Aorta (tissue), 5 donors: ENCODE measurements around the gene TSGA10IP. TPM values are rescaled to one million over a fixed set of nuclear protein-coding genes. Genes with fewer than 3 reads are reported as not detected.

Experiments used
- ATAC-seq: fragments of 200-7000 bp; cut with Tn5 transposase; one replicate; pipeline ENCODE4 v1.9.1; 2022; ENCODE audit warnings: moderate library complexity; ENCODE audit not compliant: low FRiP score
- DNase-seq, 2 donors: peaks; one replicate each; pipeline ENCODE4 v3.0.0-alpha.2; 2020
- H3K27ac ChIP-seq, 2 donors: one replicate each; pipeline ENCODE4 v1.5.1; 2013; ENCODE audit warnings: low read length in 2 of 2, mild to moderate bottlenecking in 2 of 2, moderate library complexity in 2 of 2, control low read depth in 1 of 2, inconsistent platforms in 1 of 2, low read depth in 1 of 2
- H3K27me3 ChIP-seq, 2 donors: one replicate each; pipeline ENCODE4 v1.6.1; 2013; ENCODE audit warnings: control low read depth in 1 of 2, low read length in 1 of 2, mild to moderate bottlenecking in 1 of 2, moderate library complexity in 1 of 2; ENCODE audit not compliant: insufficient read depth in 2 of 2, control insufficient read depth in 1 of 2
- H3K36me3 ChIP-seq, 2 donors: one replicate each; pipeline ENCODE4 v1.6.1; 2013; ENCODE audit warnings: control low read depth in 1 of 2, low read length in 1 of 2, mild to moderate bottlenecking in 1 of 2; ENCODE audit not compliant: insufficient read depth in 2 of 2, control insufficient read depth in 1 of 2
- H3K4me1 ChIP-seq, 2 donors: one replicate each; pipeline ENCODE4 v1.6.1; 2013; ENCODE audit warnings: low read length in 2 of 2, control low read depth in 1 of 2, mild to moderate bottlenecking in 1 of 2, moderate library complexity in 1 of 2; ENCODE audit not compliant: insufficient read depth in 2 of 2, control insufficient read depth in 1 of 2
- H3K4me3 ChIP-seq, 2 donors: one replicate each; pipeline ENCODE4 v1.5.1; 2013; ENCODE audit warnings: low read length in 2 of 2, control low read depth in 1 of 2, mild to moderate bottlenecking in 1 of 2
- H3K9me3 ChIP-seq: one replicate; pipeline ENCODE4 v1.6.1; 2013; ENCODE audit warnings: mild to moderate bottlenecking, low read length; ENCODE audit not compliant: control insufficient read depth
- WGBS, 2 donors: extraction: QIAGEN DNeasy Blood & Tissue Kit; methylation state at CpG; one replicate each; pipeline ENCODE4 v1.1.7; 2013; 5-methylcytosine and 5-hydroxymethylcytosine counted together
- intact Hi-C, 2 donors: fragments of 100-400 bp; cut with DNase I; formaldehyde crosslinking; loops; one replicate each; pipeline versions ENCODE4 v1.14.2 to v1.15.0; 2022
- polyA plus RNA-seq, 2 donors: library from polyadenylated mRNA; stranded (reverse); fragments of 200-250 nt; gene quantifications; one replicate each; pipeline ENCODE4 v1.2.3, GENCODE V29; 2013
- total RNA-seq, 2 donors: library from RNA; stranded (reverse); fragmentation: NEBNext Ultra II Directional; extraction: Animal tissue kit (Norgen Biotek cat#: 25700); gene quantifications; one replicate each; pipeline ENCODE4 v1.2.1, GENCODE V29; 2021
- donor health status: healthy with polysubstance abuse.
- donor health status: Bipolar disorder and iron deficiency.
- donor health status: DM: no; HTN: no; CAD: no.
- donor health status: DM: no; HTN: no; CAD: no.
- donor health status: DM: yes; HTN: yes; CAD: no.

The TSGA10IP gene
- total and polyA plus RNA-seq, 4 donors: not detected

DNA sequence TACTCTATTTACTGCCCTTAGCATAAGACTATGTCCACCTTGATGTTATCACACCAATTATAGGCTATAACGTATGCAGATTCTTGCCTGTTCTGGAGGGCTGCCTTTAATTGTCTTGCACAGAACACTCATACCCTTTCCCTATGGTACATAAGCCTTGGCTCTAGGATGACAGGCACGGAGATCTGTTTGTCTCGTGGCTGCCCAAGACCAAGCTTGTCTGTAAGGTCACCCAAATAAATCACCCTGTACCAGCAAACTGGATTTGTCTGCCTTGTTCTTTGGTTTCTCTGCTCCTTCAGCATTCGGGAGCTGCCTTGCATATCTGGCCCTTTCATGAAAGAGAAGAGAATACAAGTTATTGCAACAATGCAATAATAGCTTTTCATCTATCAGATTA, 7.5 kb upstream of the TSGA10IP start:
- intact Hi-C loops: no loop called here
- DNase-seq (no peak), ATAC-seq (no peak)
- no peaks in the 10 kb centered on the region for H3K4me1 ChIP-seq
- WGBS, 2 donors: 27 to 29% methylated on average over 4 of the region's 4 CpGs
- no peaks in the 10 kb centered on the region for H3K36me3 ChIP-seq
- no peaks in the 10 kb centered on the region for H3K9me3 ChIP-seq
- H3K27me3 ChIP-seq: no peaks in the 10 kb centered on the region
- no peak overlapping the region for H3K4me3 ChIP-seq
- H3K27ac ChIP-seq: no peak overlapping the region

DNA sequence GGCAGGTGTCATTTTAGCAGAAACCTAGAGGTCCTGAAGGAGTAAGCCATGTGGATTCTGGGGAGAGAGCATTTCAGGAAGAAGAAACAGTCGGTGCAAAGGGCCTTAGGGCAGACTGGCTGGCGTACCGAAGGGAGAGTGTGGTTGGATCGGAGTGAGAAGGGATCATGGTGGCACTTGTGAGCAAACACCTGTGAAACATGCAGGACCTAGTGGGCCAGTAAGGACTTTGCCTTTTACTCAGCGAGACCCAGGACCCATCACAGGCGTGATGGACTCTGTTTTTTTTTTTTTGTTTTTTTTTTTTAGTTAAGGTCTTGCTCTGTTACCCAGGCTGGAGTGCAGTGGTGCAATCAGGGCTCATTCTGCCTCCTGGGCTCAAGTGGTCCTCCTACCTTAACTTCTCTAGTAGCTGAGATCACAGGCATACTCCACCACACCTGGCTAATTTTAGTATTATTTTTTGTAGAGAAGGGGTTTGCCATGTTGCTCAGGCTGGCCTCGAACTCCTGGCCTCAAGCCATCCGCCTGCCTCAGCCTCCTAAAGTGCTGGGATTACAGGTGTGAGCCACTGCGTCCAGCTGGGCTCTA, 3.5 kb upstream of the TSGA10IP start:
- no peak overlapping the region for H3K4me3 ChIP-seq
- H3K27me3 ChIP-seq: no peaks in the 10 kb centered on the region
- 70 to 74% methylated on average over 9 of the region's 9 CpGs for WGBS, 2 donors
- ATAC-seq (no peak), DNase-seq (no peak)
- H3K27ac ChIP-seq: no peak overlapping the region
- intact Hi-C loops: no loop called here
- no peaks in the 10 kb centered on the region for H3K4me1 ChIP-seq
- no peaks in the 10 kb centered on the region for H3K36me3 ChIP-seq
- no peaks in the 10 kb centered on the region for H3K9me3 ChIP-seq

DNA sequence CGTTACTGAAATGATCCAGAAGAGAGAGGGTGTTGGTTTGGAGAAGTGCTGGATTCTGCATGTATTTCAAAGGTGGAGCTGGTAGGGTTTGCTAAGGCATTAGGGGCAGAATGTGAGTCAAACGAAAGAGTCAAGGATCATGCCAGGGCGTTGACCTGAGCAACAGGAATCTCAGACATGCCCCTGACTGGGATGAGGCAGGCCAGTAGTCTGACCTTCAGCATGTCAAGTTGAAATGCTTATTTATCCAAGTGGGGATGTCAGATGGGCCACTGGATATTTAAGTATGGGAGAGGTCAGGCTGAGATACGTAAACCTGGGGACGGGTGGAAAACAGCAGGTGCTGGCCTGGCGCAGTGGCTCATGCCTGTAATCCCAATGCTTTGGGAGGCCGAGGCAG, 2.7 kb upstream of the TSGA10IP start:
- WGBS, 2 donors: 85 to 86% methylated on average over 7 of the region's 7 CpGs
- no peaks in the 10 kb centered on the region for H3K27me3 ChIP-seq
- ATAC-seq (no peak), DNase-seq (no peak)
- no peaks in the 10 kb centered on the region for H3K9me3 ChIP-seq
- H3K27ac ChIP-seq: no peak overlapping the region
- intact Hi-C loops: no loop called here
- no peaks in the 10 kb centered on the region for H3K36me3 ChIP-seq
- H3K4me3 ChIP-seq: no peak overlapping the region
- H3K4me1 ChIP-seq: no peaks in the 10 kb centered on the region

DNA sequence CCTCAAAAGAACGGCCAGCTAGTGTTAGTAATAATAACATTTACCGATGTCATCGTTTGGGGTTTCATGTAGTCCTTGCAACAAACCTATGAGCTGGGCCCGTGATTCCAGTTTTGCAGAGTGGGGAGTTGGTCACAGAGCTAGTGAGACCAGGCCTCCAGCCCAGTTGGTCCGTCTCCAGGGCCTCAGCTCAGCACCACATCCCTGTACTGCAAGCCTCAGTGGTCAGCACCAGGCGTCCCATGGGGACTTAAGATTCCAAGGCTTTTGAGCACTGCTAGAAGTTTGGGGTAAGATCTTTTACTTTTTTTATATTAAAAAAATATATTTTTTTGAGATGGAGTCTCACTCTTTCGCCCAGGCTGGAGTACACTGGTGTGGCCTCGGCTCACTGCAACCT, 1.1 kb upstream of the TSGA10IP start:
- Histone ChIP-seq H3K4me3 (no peak overlapping the region), H3K27me3 (no peaks in the 10 kb centered on the region), H3K9me3 (no peaks in the 10 kb centered on the region), H3K4me1 (no peaks in the 10 kb centered on the region), H3K36me3 (no peaks in the 10 kb centered on the region), H3K27ac (no peak overlapping the region)
- WGBS, 2 donors: 87 to 88% methylated on average over 8 of the region's 8 CpGs
- DNase-seq (no peak), ATAC-seq (no peak)
- intact Hi-C loops: no loop called here

DNA sequence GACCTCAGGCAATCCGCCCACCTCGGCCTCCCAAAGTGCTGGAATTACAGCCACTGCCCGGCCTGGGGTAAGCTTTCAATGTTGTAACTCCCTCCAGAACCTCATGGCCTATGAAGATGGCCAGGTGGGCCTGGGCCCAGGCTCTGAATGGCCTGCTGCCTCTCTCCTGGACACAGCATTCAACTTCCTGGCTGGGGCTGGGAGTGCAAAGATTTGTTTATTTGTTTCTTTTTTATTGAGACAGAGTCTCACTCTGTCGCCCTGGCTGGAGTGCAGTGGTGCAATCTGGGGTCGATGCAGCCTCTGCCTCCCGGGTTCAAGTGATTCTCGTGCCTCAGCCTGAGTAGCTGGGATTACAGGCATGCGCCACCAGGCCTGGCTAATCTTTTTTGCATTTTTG, 513 bp upstream of the TSGA10IP start:
- Histone ChIP-seq H3K36me3 (no peaks in the 10 kb centered on the region), H3K4me3 (no peak overlapping the region), H3K4me1 (no peaks in the 10 kb centered on the region), H3K27ac (no peak overlapping the region), H3K27me3 (no peaks in the 10 kb centered on the region), H3K9me3 (no peaks in the 10 kb centered on the region)
- no peak for DNase-seq
- no peak for ATAC-seq
- intact Hi-C loops: no loop called here
- WGBS, 2 donors: 83 to 88% methylated on average over 8 of the region's 8 CpGs

DNA sequence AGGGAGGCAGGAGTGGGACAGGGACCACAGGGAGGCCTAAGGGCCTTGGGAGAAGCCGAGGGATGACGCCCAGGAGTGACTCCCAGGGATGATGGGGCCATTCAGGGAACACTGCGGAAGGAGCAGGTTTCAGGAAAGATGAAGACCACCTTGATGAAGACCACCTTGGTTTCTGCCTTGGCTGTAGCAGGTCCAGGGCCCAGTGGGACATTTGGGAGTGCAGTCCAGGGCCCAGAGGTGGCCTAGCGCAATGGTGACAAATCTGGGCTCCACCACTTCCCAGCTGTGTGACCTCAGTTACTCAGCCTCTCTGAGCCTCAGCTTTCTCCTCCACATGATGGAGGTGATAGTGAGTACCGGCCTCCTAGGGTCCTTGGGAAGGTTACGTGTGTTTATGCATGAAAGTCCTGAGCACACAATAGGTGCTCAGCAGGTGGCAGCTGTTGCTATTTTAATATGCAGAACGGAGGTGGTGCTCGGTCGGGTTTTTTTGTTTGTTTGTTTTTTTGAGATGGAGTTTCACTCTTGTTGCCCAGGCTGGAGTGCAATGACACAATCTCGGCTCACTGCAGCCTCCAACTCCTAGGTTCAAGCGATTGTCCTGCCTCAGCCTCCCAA, 770 bp downstream of the TSGA10IP start:
- Histone ChIP-seq H3K4me3 (no peak overlapping the region), H3K9me3 (no peaks in the 10 kb centered on the region), H3K36me3 (no peaks in the 10 kb centered on the region), H3K27ac (no peak overlapping the region), H3K27me3 (no peaks in the 10 kb centered on the region), H3K4me1 (no peaks in the 10 kb centered on the region)
- ATAC-seq (no peak), DNase-seq (no peak)
- intact Hi-C loops: no loop called here
- WGBS, 2 donors: 87 to 88% methylated on average over 11 of the region's 11 CpGs

DNA sequence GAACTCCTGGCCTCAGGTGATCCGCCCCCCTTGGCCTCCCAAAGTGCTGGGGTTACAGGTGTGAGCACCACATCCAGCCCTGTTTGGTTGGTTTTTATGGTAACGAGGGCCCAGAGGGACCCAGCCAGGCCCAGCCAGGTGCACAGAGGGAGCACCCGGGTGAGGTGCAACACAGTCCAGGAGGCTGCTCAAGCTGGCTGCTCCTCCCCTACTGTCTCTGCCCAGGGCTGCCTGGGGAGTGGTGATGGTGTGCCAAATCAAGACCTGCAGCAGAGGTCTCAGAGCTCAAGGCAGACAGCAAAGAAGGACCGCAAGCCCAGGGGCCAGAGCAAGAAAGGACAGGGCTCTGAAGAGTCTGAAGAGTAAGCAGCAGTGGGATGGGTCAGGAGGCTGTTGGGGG, 1.4 kb downstream of the TSGA10IP start:
- H3K4me3 ChIP-seq: no peak overlapping the region
- H3K27me3 ChIP-seq: no peaks in the 10 kb centered on the region
- no peaks in the 10 kb centered on the region for H3K9me3 ChIP-seq
- no peak overlapping the region for H3K27ac ChIP-seq
- 86 to 89% methylated on average over 4 of the region's 4 CpGs for WGBS, 2 donors
- no peaks in the 10 kb centered on the region for H3K4me1 ChIP-seq
- intact Hi-C loops: no loop called here
- DNase-seq (no peak), ATAC-seq (no peak)
- H3K36me3 ChIP-seq: no peaks in the 10 kb centered on the region

DNA sequence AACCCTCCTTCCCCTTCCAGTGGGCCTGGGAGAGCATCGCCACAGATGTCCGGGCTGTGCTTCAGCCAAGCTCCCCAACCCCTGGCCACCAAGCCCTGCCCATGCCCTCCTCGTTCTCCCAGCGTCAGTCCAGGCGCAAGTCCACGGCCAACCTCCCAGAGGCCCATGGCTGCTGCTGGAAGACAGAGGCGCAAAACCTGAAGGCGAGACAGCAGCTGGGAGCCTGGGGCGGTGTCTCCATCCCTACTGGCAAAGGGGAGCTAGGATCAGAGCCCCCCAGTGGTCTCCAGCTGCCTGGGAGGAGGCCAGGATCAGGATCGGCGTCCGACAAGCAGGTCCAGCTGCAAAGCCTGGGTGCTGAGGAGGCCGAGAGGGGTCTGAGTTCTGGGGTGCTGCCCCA, 1.9 kb downstream of the TSGA10IP start:
- Histone ChIP-seq H3K27me3 (no peaks in the 10 kb centered on the region), H3K4me3 (no peak overlapping the region), H3K27ac (no peak overlapping the region), H3K4me1 (no peaks in the 10 kb centered on the region), H3K9me3 (no peaks in the 10 kb centered on the region), H3K36me3 (no peaks in the 10 kb centered on the region)
- ATAC-seq: no peak
- WGBS, 2 donors: 53 to 56% methylated on average over 13 of the region's 13 CpGs
- DNase-seq: no peak
- intact Hi-C loops: no loop called here

DNA sequence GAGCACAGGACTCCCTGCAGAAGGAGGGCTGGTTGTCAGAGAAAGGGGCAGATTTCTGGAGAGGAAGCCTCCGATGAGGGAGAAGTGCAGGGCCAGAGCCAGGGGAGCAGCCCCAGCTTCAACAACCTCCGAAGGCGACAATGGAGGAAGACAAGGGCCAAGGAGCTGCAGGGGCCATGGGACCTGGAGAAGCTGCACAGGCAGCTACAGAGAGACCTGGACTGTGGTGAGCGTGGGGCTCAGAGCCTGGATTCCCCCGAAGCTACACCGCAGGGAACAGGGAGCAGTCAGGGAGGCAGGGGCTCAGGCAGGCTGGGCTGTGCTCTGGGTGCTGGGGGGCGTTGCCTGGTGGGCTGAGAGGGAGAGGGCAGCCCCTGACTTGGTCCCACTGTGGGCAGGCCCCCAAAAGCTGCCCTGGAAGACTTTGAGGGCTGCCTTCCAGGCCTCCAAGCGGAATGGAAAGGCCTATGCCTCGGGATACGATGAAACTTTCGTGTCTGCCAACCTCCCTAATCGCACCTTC, 2.4 kb downstream of the TSGA10IP start:
- no peaks in the 10 kb centered on the region for H3K9me3 ChIP-seq
- DNase-seq (no peak), ATAC-seq (no peak)
- no peaks in the 10 kb centered on the region for H3K36me3 ChIP-seq
- H3K27me3 ChIP-seq: no peaks in the 10 kb centered on the region
- WGBS, 2 donors: 83 to 84% methylated on average over 12 of the region's 12 CpGs
- no peak overlapping the region for H3K4me3 ChIP-seq
- H3K4me1 ChIP-seq: no peaks in the 10 kb centered on the region
- intact Hi-C loops: no loop called here
- no peak overlapping the region for H3K27ac ChIP-seq
